CD4-positive, alpha-beta T cell (primary cell): ENCODE results near the gene DROSHA. TPM values are rescaled to one million over a fixed set of nuclear protein-coding genes. Genes with fewer than 3 reads are reported as not detected.
A peak's percentile ranks its signal among the peaks of the same experiment; 100 is the strongest.

Experiments
- ATAC-seq: fragments of 200-7000 bp; cut with Tn5 transposase; one replicate; pipeline ENCODE4 v1.10.0; 2022; ENCODE audit warnings: mild to moderate bottlenecking; ENCODE audit not compliant: poor library complexity
- CTCF ChIA-PET: fragments of 350-600 bp; sonication (Branson Sonifier 250); formaldehyde crosslinking; loops from one replicate; lab custom pipeline; 2021; ENCODE audit warnings: antibody characterized with exemption, inconsistent platforms; lab: Charles Lee
- POLR2A ChIA-PET: fragments of 350-600 bp; sonication (Branson Sonifier 250); formaldehyde crosslinking; loops from one replicate; lab custom pipeline; 2021; ENCODE audit warnings: antibody characterized with exemption, inconsistent platforms; lab: Charles Lee
- DNase-seq, 14 experiments: peaks; one replicate each; pipeline ENCODE4 v3.0.0-alpha.2; 2013 to 2020; ENCODE audit warnings: mixed read lengths in 2 of 14
- H3K27ac ChIP-seq, 2 donors: one replicate each; pipeline versions ENCODE4 v1.5.1 to v1.7.0; 2013; ENCODE audit warnings: low read length in 2 of 2, low read depth in 1 of 2, mild to moderate bottlenecking in 1 of 2
- H3K27me3 ChIP-seq, 2 experiments: 1 replicate in 1 of 2; 2 replicates in 1 of 2; pipeline versions ENCODE4 v1.6.1 to v1.7.0; 2013; ENCODE audit warnings: low read length in 2 of 2, control low read depth in 1 of 2, mild to moderate bottlenecking in 1 of 2, moderate library complexity in 1 of 2; ENCODE audit not compliant: insufficient read depth in 2 of 2, control insufficient read depth in 1 of 2
- H3K36me3 ChIP-seq: one replicate; pipeline ENCODE4 v1.6.1; 2013; ENCODE audit warnings: low read length, control low read depth; ENCODE audit not compliant: insufficient read depth
- H3K4me1 ChIP-seq: one replicate; pipeline ENCODE4 v1.6.1; 2013; ENCODE audit warnings: low read length, control low read depth; ENCODE audit not compliant: insufficient read depth
- H3K4me3 ChIP-seq: one replicate; pipeline ENCODE4 v1.5.1; 2013; ENCODE audit warnings: mild to moderate bottlenecking, low read length, moderate library complexity
- H3K9me3 ChIP-seq, 2 experiments: 1 replicate in 1 of 2; 2 replicates in 1 of 2; pipeline versions ENCODE4 v1.6.1 to v1.7.0; 2013; ENCODE audit warnings: low read length in 2 of 2, mild to moderate bottlenecking in 2 of 2, control low read depth in 1 of 2, moderate library complexity in 1 of 2; ENCODE audit not compliant: control insufficient read depth in 1 of 2, insufficient read depth in 1 of 2
- H3K27ac Mint-ChIP-seq: one replicate; pipeline ENCODE4 v1.8.0; 2020; ENCODE audit warnings: mixed read lengths
- H3K27me3 Mint-ChIP-seq: one replicate; pipeline ENCODE4 v1.8.0; 2021; ENCODE audit warnings: mixed read lengths
- H3K36me3 Mint-ChIP-seq: one replicate; pipeline ENCODE4 v1.8.0; 2021; ENCODE audit warnings: low read depth, mixed read lengths
- H3K4me1 Mint-ChIP-seq: one replicate; pipeline ENCODE4 v1.8.0; 2021; ENCODE audit warnings: low read depth, mixed read lengths
- H3K4me3 Mint-ChIP-seq: one replicate; pipeline ENCODE4 v1.8.0; 2020; ENCODE audit warnings: mild to moderate bottlenecking, mixed read lengths
- H3K9me3 Mint-ChIP-seq: one replicate; pipeline ENCODE4 v1.8.0; 2020; ENCODE audit warnings: mixed read lengths
- intact Hi-C, 2 experiments: fragments of 100-400 bp; cut with DNase I in 1 of 2; cut with micrococcal nuclease in 1 of 2; formaldehyde crosslinking; loops; one replicate each; pipeline versions ENCODE4 v1.15.1 to v1.9.0; 2023 to 2025; cut with DNase I, micrococcal nuclease
- polyA plus RNA-seq, 2 donors: library from polyadenylated mRNA; unstranded; fragments of 120-200 nt; gene quantifications; one replicate each; pipeline ENCODE4 v1.2.1, GENCODE V29; 2013
- total RNA-seq, 174 experiments: library from RNA in 2 of 174; stranded (reverse) in 2 of 174; gene quantifications; one replicate each; pipeline ENCODE4 v1.2.3 and lab custom pipeline; 2021 to 2026
- TF ChIP-seq, protein P1 (sequence below): fragments of 200-600 bp; IDR thresholded peaks from one replicate; pipeline ENCODE4 v1.8.0; 2022; ENCODE audit warnings: antibody characterized with exemption, mild to moderate bottlenecking

DROSHA gene
- total RNA-seq (10 to 100 TPM; 28.8 to 38.1 TPM), total RNA-seq (lab: John Stamatoyannopoulos, UW) (14.5 to 78.6 (median 38.9) reads per million in 172 experiments)
- 35.8 TPM for polyA plus RNA-seq (2013, experiment 1 of 2)
- 44.3 TPM for polyA plus RNA-seq (2013, experiment 2 of 2)

- Mint-ChIP-seq H3K27me3 (no peaks in the 10 kb centered on the region), H3K4me1 (peaks cover 76% of the 10 kb centered on the region), H3K9me3 (no peaks in the 10 kb centered on the region), H3K27ac (peak within 1 kb of the TSS; percentile 90), H3K36me3 (peaks cover 76% of the 10 kb centered on the region), H3K4me3 (peak within 1 kb of the TSS; percentile 98)
- intact Hi-C loops = loop anchor here (2.0 to 10.0 kb wide), 7 partner anchors 545 to 1910 kb away; partner anchors contain the start of genes GOLPH3 (in 1 of the 2), MTMR12 (in 1 of the 2), SUB1 (in 1 of the 2) and TARS1 (in 1 of the 2)
- Histone ChIP-seq H3K9me3 (no peaks in the 10 kb centered on the region), H3K27me3 (no peaks in the 10 kb centered on the region), H3K36me3 (peaks cover 46% of the 10 kb centered on the region), H3K27ac (peak within 1 kb of the TSS; percentile 48 to 65), H3K4me1 (peaks cover 33% of the 10 kb centered on the region), H3K4me3 (peak within 1 kb of the TSS; percentile 83)
- TF ChIP-seq, protein P1, sequence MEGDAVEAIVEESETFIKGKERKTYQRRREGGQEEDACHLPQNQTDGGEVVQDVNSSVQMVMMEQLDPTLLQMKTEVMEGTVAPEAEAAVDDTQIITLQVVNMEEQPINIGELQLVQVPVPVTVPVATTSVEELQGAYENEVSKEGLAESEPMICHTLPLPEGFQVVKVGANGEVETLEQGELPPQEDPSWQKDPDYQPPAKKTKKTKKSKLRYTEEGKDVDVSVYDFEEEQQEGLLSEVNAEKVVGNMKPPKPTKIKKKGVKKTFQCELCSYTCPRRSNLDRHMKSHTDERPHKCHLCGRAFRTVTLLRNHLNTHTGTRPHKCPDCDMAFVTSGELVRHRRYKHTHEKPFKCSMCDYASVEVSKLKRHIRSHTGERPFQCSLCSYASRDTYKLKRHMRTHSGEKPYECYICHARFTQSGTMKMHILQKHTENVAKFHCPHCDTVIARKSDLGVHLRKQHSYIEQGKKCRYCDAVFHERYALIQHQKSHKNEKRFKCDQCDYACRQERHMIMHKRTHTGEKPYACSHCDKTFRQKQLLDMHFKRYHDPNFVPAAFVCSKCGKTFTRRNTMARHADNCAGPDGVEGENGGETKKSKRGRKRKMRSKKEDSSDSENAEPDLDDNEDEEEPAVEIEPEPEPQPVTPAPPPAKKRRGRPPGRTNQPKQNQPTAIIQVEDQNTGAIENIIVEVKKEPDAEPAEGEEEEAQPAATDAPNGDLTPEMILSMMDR = no peak
- CTCF ChIA-PET = interaction anchor here (1.1 kb wide), 1 partner anchor 9 kb away, joined by 4 read pairs; no protein-coding TSS in a partner anchor
- DNase-seq (peak; percentile 78 to 95 (median 88)), ATAC-seq (peak; percentile 96)
- POLR2A ChIA-PET = interaction anchor here (0.9 to 1.4 kb wide), 6 partner anchors 11 to 642 kb away, joined by 3 to 5 read pairs (median 4); partner anchors contain the start of gene GOLPH3
Observed at GRCh38 chr5:31531888-31532547, at the start of gene DROSHA, which contains the start of gene C5orf22. TSS of gene DROSHA (minus strand) at chr5:31532093. CDS start at chr5:31529059, 3,034 bp downstream. TSS of gene C5orf22 (plus strand) at chr5:31532301. CDS start at chr5:31532393, 92 bp downstream.

DNA sequence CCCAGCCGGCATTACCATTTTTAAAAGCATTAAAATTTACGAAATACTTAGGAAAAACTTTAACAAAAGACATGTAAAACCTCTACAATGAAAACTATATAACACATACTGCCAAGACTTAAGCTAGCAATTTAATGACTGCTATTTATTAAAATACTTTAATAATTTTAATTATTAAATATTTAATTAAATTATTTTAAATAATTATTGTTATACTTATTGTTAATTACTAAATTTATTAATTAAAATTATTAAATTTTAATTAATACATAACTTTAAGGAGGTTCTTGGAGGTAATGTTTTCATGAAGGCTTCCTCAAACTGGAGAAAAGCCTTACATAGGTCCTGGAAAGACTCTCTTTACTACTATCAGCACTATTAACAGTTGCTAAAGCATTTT, 47.7 kb upstream of the DROSHA start:
- ChIA-PET CTCF (no interaction called here), POLR2A (no interaction called here)
- TF ChIP-seq, protein P1 = no peak
- Histone ChIP-seq H3K9me3 (no peaks in the 10 kb centered on the region), H3K4me1 (no peaks in the 10 kb centered on the region), H3K4me3 (no peak overlapping the region), H3K27ac (no peak overlapping the region), H3K36me3 (no peaks in the 10 kb centered on the region), H3K27me3 (no peaks in the 10 kb centered on the region)
- Mint-ChIP-seq H3K36me3 (no peaks in the 10 kb centered on the region), H3K27me3 (peaks cover 32% of the 10 kb centered on the region), H3K4me3 (no peak overlapping the region), H3K4me1 (no peaks in the 10 kb centered on the region), H3K27ac (no peak overlapping the region), H3K9me3 (no peaks in the 10 kb centered on the region)
- no peak for ATAC-seq
- DNase-seq = no peak
- intact Hi-C loops = no loop called here

- intact Hi-C loops = no loop called here
- no peak for DNase-seq
- Mint-ChIP-seq H3K27ac (no peak overlapping the region), H3K27me3 (peaks cover 25% of the 10 kb centered on the region), H3K9me3 (no peaks in the 10 kb centered on the region), H3K4me1 (no peaks in the 10 kb centered on the region), H3K36me3 (no peaks in the 10 kb centered on the region), H3K4me3 (no peak overlapping the region)
- H3K27me3 ChIP-seq = no peaks in the 10 kb centered on the region
- H3K4me1 ChIP-seq = no peaks in the 10 kb centered on the region
- CTCF ChIA-PET = no interaction called here
- no peaks in the 10 kb centered on the region for H3K36me3 ChIP-seq
- POLR2A ChIA-PET = no interaction called here
- no peak overlapping the region for H3K27ac ChIP-seq
- H3K4me3 ChIP-seq = no peak overlapping the region
- TF ChIP-seq, protein P1 = no peak
- H3K9me3 ChIP-seq = no peaks in the 10 kb centered on the region
- ATAC-seq = no peak
Observed at GRCh38 chr5:31577438-31577837, 45.5 kb upstream of the DROSHA start.
